EH (cell line): ENCODE results near the gene HPCA.
"Not testable (repeated sequence)": the region's sequence is repeated elsewhere in the genome, so short reads cannot be mapped to it uniquely, and the experiment has no call there.

Experiments used
- DNase-seq: peaks from one replicate; pipeline ENCODE4 v3.0.0-alpha.2; 2015; ENCODE audit warnings: low read depth

Gene HPCA

GRCh38 chr1:32902535-32902920 lies 16.2 kb downstream of the HPCA start:
- DNase-seq, result no peak

GRCh38 chr1:32903991-32904785 lies 17.9 kb downstream of the HPCA start:
- no peak for DNase-seq

- no peak for DNase-seq
Measured at GRCh38 chr1:32904797-32905196, 18.5 kb downstream of the HPCA start.

- DNase-seq, result not testable (repeated sequence)
Measured at GRCh38 chr1:32905588-32905987, 19.3 kb downstream of the HPCA start.

- no peak for DNase-seq
Measured at GRCh38 chr1:32906654-32907053, 20.4 kb downstream of the HPCA start.

GRCh38 chr1:32907435-32907834 lies 21.1 kb downstream of the HPCA start:
- peak; percentile 72 for DNase-seq

- no peak for DNase-seq
Measured at GRCh38 chr1:32910319-32910718, 24.0 kb downstream of the HPCA start.

- DNase-seq, result peak; percentile 36
Measured at GRCh38 chr1:32915766-32916706, 29.7 kb downstream of the HPCA start.

GRCh38 chr1:32917521-32917920 lies 31.2 kb downstream of the HPCA start:
- no peak for DNase-seq

GRCh38 chr1:32918179-32918578 lies 31.9 kb downstream of the HPCA start:
- DNase-seq, result no peak

GRCh38 chr1:32919811-32920733 lies 33.8 kb downstream of the HPCA start:
- peak; percentile 52 for DNase-seq

GRCh38 chr1:32920833-32921232 lies 34.5 kb downstream of the HPCA start:
- peak; percentile 55 for DNase-seq

- DNase-seq, result no peak
Measured at GRCh38 chr1:32924881-32925344, 38.6 kb downstream of the HPCA start.

GRCh38 chr1:32925403-32926162 lies 39.3 kb downstream of the HPCA start:
- DNase-seq, result peak; percentile 47

GRCh38 chr1:32926562-32926961 lies 40.3 kb downstream of the HPCA start:
- no peak for DNase-seq

- DNase-seq, result no peak
Measured at GRCh38 chr1:32927441-32927840, 41.1 kb downstream of the HPCA start.

- no peak for DNase-seq
Measured at GRCh38 chr1:32928285-32928684, 42.0 kb downstream of the HPCA start.

- no peak for DNase-seq
Measured at GRCh38 chr1:32928715-32929114, 42.4 kb downstream of the HPCA start.

GRCh38 chr1:32929366-32929765 lies 43.1 kb downstream of the HPCA start:
- no peak for DNase-seq

- DNase-seq, result no peak
Measured at GRCh38 chr1:32931760-32932159, 45.5 kb downstream of the HPCA start.

- peak; percentile 77 for DNase-seq
Measured at GRCh38 chr1:32933742-32934322, 47.5 kb downstream of the HPCA start.
